Measurements from ENCODE around the gene ANKRD65.

- no peak for TF ChIP-seq POLR2A (IDR thresholded peaks at IDR 0.05; ENCODE audit: low read depth, low read length)
- no peak for TF ChIP-seq POLR2AphosphoS5 (IDR thresholded peaks at IDR 0.05; ENCODE audit: low read depth, low read length)
- TF ChIP-seq TAF1 (IDR thresholded peaks at IDR 0.05; ENCODE audit: borderline replicate concordance, low read depth, low read length) = no peak
These were observed 23.1 kb downstream of the ANKRD65 start for GRCh38 chr1:1397839-1398523.
